ENCODE results near the gene SERPINB7. TPM values are rescaled to one million over a fixed set of nuclear protein-coding genes. Genes with fewer than 3 reads are reported as not detected.

SERPINB7 gene
- total and polyA plus RNA-seq, 2 experiments from 2014 or later, result not detected

DNA sequence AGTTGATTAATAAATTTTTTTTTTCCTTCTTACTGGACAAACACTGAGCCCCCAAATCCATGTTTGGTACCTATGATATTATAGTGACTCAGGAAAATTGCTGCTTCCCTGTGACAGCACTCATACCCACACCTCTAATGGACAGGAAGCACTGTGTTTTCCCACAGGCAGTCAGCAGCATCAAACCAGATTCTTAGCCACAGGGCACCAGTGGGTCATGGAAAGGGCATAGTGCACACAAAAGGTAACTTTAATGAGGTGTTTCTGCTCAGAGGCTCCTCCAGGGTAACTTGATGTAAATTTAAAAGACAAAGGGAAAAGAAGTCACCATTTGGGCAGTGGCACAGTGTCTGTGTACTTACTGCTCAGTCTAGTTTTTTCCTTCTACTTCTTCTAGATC lies 38.3 kb upstream of the SERPINB7 start:
- no peak overlapping the region for H3K27ac Mint-ChIP-seq
- no peaks in the 10 kb centered on the region for H3K27me3 Mint-ChIP-seq (ENCODE audit: insufficient read depth, low read depth, poor library complexity)
- no peak overlapping the region for H3K4me3 ChIP-seq
- ATAC-seq, result no peak
- no peak overlapping the region for H3K27ac ChIP-seq (ENCODE audit: low read depth)
- H3K36me3 ChIP-seq (ENCODE audit: insufficient read depth), result no peaks in the 10 kb centered on the region
- no peak overlapping the region for H2AFZ ChIP-seq
- TF ChIP-seq POLR2AphosphoS5 (IDR thresholded peaks at IDR 0.05; ENCODE audit: low read depth) (no peak), JUNB (IDR thresholded peaks at IDR 0.05; ENCODE audit: unreplicated experiment) (no peak), STAT1 (IDR thresholded peaks at IDR 0.05; ENCODE audit: unreplicated experiment) (no peak), REST (IDR thresholded peaks at IDR 0.05; ENCODE audit: unreplicated experiment) (no peak), ZNF331 (CRISPR knock-in tag; IDR thresholded peaks at IDR 0.05; ENCODE audit: low read depth) (no peak), NANOG (IDR thresholded peaks at IDR 0.05; ENCODE audit: borderline replicate concordance) (no peak), EZH2phosphoT487 (IDR thresholded peaks at IDR 0.05; ENCODE audit: unreplicated experiment) (no peak), ZNF462 (CRISPR knock-in tag; IDR thresholded peaks at IDR 0.05) (no peak), ZNF114 (CRISPR knock-in tag; IDR thresholded peaks at IDR 0.05) (no peak), CREB1 (CRISPR knock-in tag; IDR thresholded peaks at IDR 0.05; ENCODE audit: low read depth) (no peak)
- TF ChIP-seq, protein P1, sequence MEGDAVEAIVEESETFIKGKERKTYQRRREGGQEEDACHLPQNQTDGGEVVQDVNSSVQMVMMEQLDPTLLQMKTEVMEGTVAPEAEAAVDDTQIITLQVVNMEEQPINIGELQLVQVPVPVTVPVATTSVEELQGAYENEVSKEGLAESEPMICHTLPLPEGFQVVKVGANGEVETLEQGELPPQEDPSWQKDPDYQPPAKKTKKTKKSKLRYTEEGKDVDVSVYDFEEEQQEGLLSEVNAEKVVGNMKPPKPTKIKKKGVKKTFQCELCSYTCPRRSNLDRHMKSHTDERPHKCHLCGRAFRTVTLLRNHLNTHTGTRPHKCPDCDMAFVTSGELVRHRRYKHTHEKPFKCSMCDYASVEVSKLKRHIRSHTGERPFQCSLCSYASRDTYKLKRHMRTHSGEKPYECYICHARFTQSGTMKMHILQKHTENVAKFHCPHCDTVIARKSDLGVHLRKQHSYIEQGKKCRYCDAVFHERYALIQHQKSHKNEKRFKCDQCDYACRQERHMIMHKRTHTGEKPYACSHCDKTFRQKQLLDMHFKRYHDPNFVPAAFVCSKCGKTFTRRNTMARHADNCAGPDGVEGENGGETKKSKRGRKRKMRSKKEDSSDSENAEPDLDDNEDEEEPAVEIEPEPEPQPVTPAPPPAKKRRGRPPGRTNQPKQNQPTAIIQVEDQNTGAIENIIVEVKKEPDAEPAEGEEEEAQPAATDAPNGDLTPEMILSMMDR (conservative IDR thresholded peaks at IDR 0.05; ENCODE audit: low read depth in 2 of 2), result no peak
- H3F3A ChIP-seq (replicated peaks; ENCODE audit: low read depth), result no peaks in the 10 kb centered on the region
- no peaks in the 10 kb centered on the region for H3K27me3 ChIP-seq (ENCODE audit: insufficient read depth)
- H3K4me2 ChIP-seq, result no peak overlapping the region
- no peaks in the 10 kb centered on the region for H3K4me1 Mint-ChIP-seq
- no peaks in the 10 kb centered on the region for H4K20me1 ChIP-seq (replicated peaks; ENCODE audit: insufficient read depth)
- DNase-seq (ENCODE audit: low spot score), result no peak
- H3K79me2 ChIP-seq (replicated peaks; ENCODE audit: insufficient read depth), result no peaks in the 10 kb centered on the region
- H3K9me3 Mint-ChIP-seq, result 0 out of 3 replicates have a peak, but pooled peaks cover 2% of the 10 kb centered on the region
- H3K4me1 ChIP-seq (ENCODE audit: insufficient read depth), result no peaks in the 10 kb centered on the region
- H3K36me3 Mint-ChIP-seq (ENCODE audit: low read depth), result no peaks in the 10 kb centered on the region
- no peak overlapping the region for H3K4me3 Mint-ChIP-seq
- H3K9me2 ChIP-seq (ENCODE audit: insufficient read depth), result peaks cover 3% of the 10 kb centered on the region; the same call in 1 of the 2 replicates
